CD14-positive monocyte (primary cell): ENCODE data around the gene UBP1. TPM values are rescaled to one million over a fixed set of nuclear protein-coding genes. Genes with fewer than 3 reads are reported as not detected.
"Not testable (repeated sequence)": the region's sequence is repeated elsewhere in the genome, so short reads cannot be mapped to it uniquely, and the experiment has no call there.

Source experiments
- DNase-seq, 3 donors: peaks; one replicate each; pipeline ENCODE4 v3.0.0-alpha.2; 2011 to 2022
- H2AFZ ChIP-seq: 2 replicates; pipeline ENCODE4 v1.6.0; 2012; ENCODE audit warnings: mild to moderate bottlenecking, low read depth, low read length, inconsistent platforms; ENCODE audit not compliant: insufficient read depth, poor library complexity, severe bottlenecking
- H3K27ac ChIP-seq, 2 donors: 1 replicate in 1 of 2; 2 replicates in 1 of 2; pipeline ENCODE4 v1.5.1; 2012 to 2013; ENCODE audit warnings: low read length in 2 of 2, control low read depth in 1 of 2, inconsistent platforms in 1 of 2, low read depth in 1 of 2, mild to moderate bottlenecking in 1 of 2
- H3K27me3 ChIP-seq, 2 donors: one replicate each; pipeline versions ENCODE4 v1.6.0 to v1.6.1; 2011 to 2013; ENCODE audit warnings: low read length in 2 of 2; ENCODE audit not compliant: control insufficient read depth in 2 of 2, insufficient read depth in 2 of 2
- H3K36me3 ChIP-seq, 2 donors: replicated peaks in 1 of 2; 1 replicate in 1 of 2; 2 replicates in 1 of 2; pipeline versions ENCODE4 v1.5.1 to v1.6.1; 2012 to 2013; ENCODE audit warnings: low read length in 2 of 2, control low read depth in 1 of 2, inconsistent platforms in 1 of 2, mild to moderate bottlenecking in 1 of 2; ENCODE audit not compliant: insufficient read depth in 2 of 2, control insufficient read depth in 1 of 2
- H3K4me1 ChIP-seq, 2 donors: 1 replicate in 1 of 2; 2 replicates in 1 of 2; pipeline versions ENCODE4 v1.5.1 to v1.6.1; 2012 to 2013; ENCODE audit warnings: low read length in 2 of 2, control low read depth in 1 of 2, inconsistent platforms in 1 of 2, mild to moderate bottlenecking in 1 of 2, moderate library complexity in 1 of 2; ENCODE audit not compliant: insufficient read depth in 2 of 2, control insufficient read depth in 1 of 2
- H3K4me2 ChIP-seq: replicated peaks from 2 replicates; pipeline ENCODE3; 2012; ENCODE audit warnings: low read length, moderate library complexity, mild to moderate bottlenecking; ENCODE audit not compliant: poor library complexity, severe bottlenecking; ENCODE audit errors: extremely low read depth
- H3K4me3 ChIP-seq, 3 experiments: fragments of 200-600 bp in 1 of 3; sonication (generic) in 1 of 3; replicated peaks in 1 of 3; 1 replicate in 2 of 3; 2 replicates in 1 of 3; pipeline ENCODE4 v1.5.1; 2011 to 2013; ENCODE audit warnings: low read length in 3 of 3, mild to moderate bottlenecking in 3 of 3, control low read depth in 2 of 3, low read depth in 2 of 3, inconsistent platforms in 1 of 3, moderate library complexity in 1 of 3
- H3K79me2 ChIP-seq: 2 replicates; pipeline ENCODE4 v1.6.0; 2012; ENCODE audit warnings: mild to moderate bottlenecking, control low read depth, inconsistent platforms, low read length, moderate library complexity; ENCODE audit not compliant: insufficient read depth
- H3K9ac ChIP-seq: 2 replicates; pipeline ENCODE4 v1.6.0; 2017; ENCODE audit warnings: low read length, mild to moderate bottlenecking; ENCODE audit not compliant: insufficient read depth, poor library complexity, severe bottlenecking
- H3K9me3 ChIP-seq, 2 donors: replicated peaks in 1 of 2; 1 replicate in 1 of 2; 2 replicates in 1 of 2; pipeline versions ENCODE4 v1.5.1 to v1.6.1; 2012 to 2013; ENCODE audit warnings: low read length in 2 of 2, control low read depth in 1 of 2; ENCODE audit not compliant: control insufficient read depth in 1 of 2, insufficient read depth in 1 of 2
- H4K20me1 ChIP-seq: 2 replicates; pipeline ENCODE4 v1.6.0; 2012; ENCODE audit warnings: mild to moderate bottlenecking, low read length, control low read depth, moderate library complexity; ENCODE audit not compliant: insufficient read depth
- H3K27ac Mint-ChIP-seq, 7 donors: one replicate each; pipeline ENCODE4 v1.8.0; 2020; ENCODE audit warnings: mild to moderate bottlenecking in 7 of 7, mixed read lengths in 7 of 7, moderate library complexity in 6 of 7, inconsistent platforms in 2 of 7
- H3K27me3 Mint-ChIP-seq, 3 donors: one replicate each; pipeline ENCODE4 v1.8.0; 2021 to 2022; ENCODE audit warnings: low read depth in 3 of 3, mild to moderate bottlenecking in 3 of 3, mixed read lengths in 3 of 3, moderate library complexity in 3 of 3, inconsistent platforms in 1 of 3
- H3K36me3 Mint-ChIP-seq, 2 donors: one replicate each; pipeline ENCODE4 v1.8.0; 2020; ENCODE audit warnings: mixed read lengths in 2 of 2, inconsistent platforms in 1 of 2, mild to moderate bottlenecking in 1 of 2
- H3K4me1 Mint-ChIP-seq: one replicate; pipeline ENCODE4 v1.8.0; 2020; ENCODE audit warnings: mild to moderate bottlenecking, mixed read lengths
- H3K4me3 Mint-ChIP-seq, 2 donors: one replicate each; pipeline ENCODE4 v1.8.0; 2020; ENCODE audit warnings: mild to moderate bottlenecking in 2 of 2, mixed read lengths in 2 of 2, moderate library complexity in 1 of 2
- H3K9me3 Mint-ChIP-seq, 7 donors: one replicate each; pipeline ENCODE4 v1.8.0; 2020 to 2022; ENCODE audit warnings: mixed read lengths in 7 of 7, mild to moderate bottlenecking in 6 of 7, moderate library complexity in 6 of 7, inconsistent platforms in 2 of 7
- CTCF ChIP-seq: fragments of 200-600 bp; IDR thresholded peaks from one replicate; pipeline ENCODE4 v1.8.0; 2022; ENCODE audit warnings: antibody characterized with exemption, mild to moderate bottlenecking
- WGBS: methylation state at CpG from one replicate; pipeline ENCODE4 v1.1.5; 2013; ENCODE audit warnings: missing lambda C conversion rate; ENCODE audit not compliant: insufficient coverage; 5-methylcytosine and 5-hydroxymethylcytosine counted together
- intact Hi-C, 2 donors: fragments of 100-400 bp; cut with micrococcal nuclease; formaldehyde crosslinking; loops; one replicate each; pipeline versions ENCODE4 v1.15.0 to v1.15.1; 2023
- polyA plus RNA-seq, 3 donors: library from polyadenylated mRNA; depleted of rRNA in 1 of 3; unstranded in 2 of 3; stranded (reverse) in 1 of 3; fragments of 300-500 nt in 2 of 3; fragments of >200 nt in 1 of 3; fragmentation: Illumina TruSeq in 2 of 3; gene quantifications; 1 replicate in 2 of 3; 2 replicates in 1 of 3; pipeline ENCODE4 v1.2.3, GENCODE V29; 2012 to 2021

Gene UBP1
- polyA plus RNA-seq, 3 donors: 7.8 to 72.4 (median 8.8) TPM

- Histone ChIP-seq H3K79me2 (peaks cover 100% of the 10 kb centered on the region), H4K20me1 (peaks cover 95% of the 10 kb centered on the region), H2AFZ (no peak overlapping the region), H3K36me3 (no peaks in the 10 kb centered on the region), H3K4me3 (no peak overlapping the region), H3K27ac (peak overlapping the region in 1 of 2 donors; percentile 74), H3K4me1 (peaks cover 71 to 80% of the 10 kb centered on the region in 2 donors), H3K9me3 (no peaks in the 10 kb centered on the region), H3K27me3 (no peaks in the 10 kb centered on the region), H3K4me2 (no peak overlapping the region), H3K9ac (no peak overlapping the region)
- 96% methylated on average over 4 of the region's 4 CpGs for WGBS
- intact Hi-C loops: loop anchor here in 1 of 2 donors (10.0 kb wide), 1 partner anchor 316 kb away; the partner anchor contains the start of gene CRTAP
- Mint-ChIP-seq H3K4me1 (peaks cover 86% of the 10 kb centered on the region), H3K9me3 (peaks cover 0 to 3% (median 0%) of the 10 kb centered on the region in 7 donors), H3K27ac (peak overlapping the region in 6 of 7 donors; percentile 58 to 95 (median 82)), H3K4me3 (no peak overlapping the region), H3K36me3 (peaks cover 0 to 10% of the 10 kb centered on the region in 2 donors), H3K27me3 (no peaks in the 10 kb centered on the region)
- DNase-seq: no peak
- no peak for TF ChIP-seq CTCF
Observed at GRCh38 chr3:33430571-33430970, 9.6 kb downstream of the UBP1 start.

GRCh38 chr3:33430061-33430460 lies 10.1 kb downstream of the UBP1 start:
- H3K4me1 Mint-ChIP-seq: peaks cover 86% of the 10 kb centered on the region
- H3K27ac ChIP-seq: peak overlapping the region in 1 of 2 donors; percentile 74
- no peak for TF ChIP-seq CTCF
- no peak overlapping the region for H2AFZ ChIP-seq
- H3K4me2 ChIP-seq: no peak overlapping the region
- peaks cover 3 to 13% of the 10 kb centered on the region in 2 donors for H3K36me3 Mint-ChIP-seq
- no peak overlapping the region for H3K4me3 ChIP-seq
- no peak for DNase-seq
- peaks cover 73 to 80% of the 10 kb centered on the region in 2 donors for H3K4me1 ChIP-seq
- H3K27ac Mint-ChIP-seq: peak overlapping the region; percentile 78 to 97 (median 89)
- H3K9me3 Mint-ChIP-seq: peaks cover 0 to 3% (median 0%) of the 10 kb centered on the region in 7 donors
- peaks cover 94% of the 10 kb centered on the region for H4K20me1 ChIP-seq
- no peak overlapping the region for H3K4me3 Mint-ChIP-seq
- H3K27me3 ChIP-seq: no peaks in the 10 kb centered on the region
- no CpG with 5 or more reads among the region's 1 CpG for whole genome bisulfite sequencing
- no peaks in the 10 kb centered on the region for H3K9me3 ChIP-seq
- no peaks in the 10 kb centered on the region for H3K27me3 Mint-ChIP-seq
- no peaks in the 10 kb centered on the region for H3K36me3 ChIP-seq
- intact Hi-C loops: loop anchor here in 1 of 2 donors (10.0 kb wide), 1 partner anchor 315 kb away; the partner anchor contains the start of gene CRTAP
- H3K9ac ChIP-seq: no peak overlapping the region
- H3K79me2 ChIP-seq: peaks cover 100% of the 10 kb centered on the region

- Histone ChIP-seq H3K4me3 (peak overlapping the region in 1 of 3 experiments; percentile 48), H3K79me2 (peaks cover 100% of the 10 kb centered on the region), H3K4me2 (peak overlapping the region; percentile 51), H3K4me1 (peaks cover 76 to 83% of the 10 kb centered on the region in 2 donors), H4K20me1 (peaks cover 92% of the 10 kb centered on the region), H3K27ac (peak overlapping the region; percentile 48 to 74)
- H3K27me3 ChIP-seq, H3K9me3 Mint-ChIP-seq, H3K9me3 ChIP-seq, H3K36me3 ChIP-seq, H3K9ac ChIP-seq, H2AFZ ChIP-seq, intact Hi-C loops, H3K27me3 Mint-ChIP-seq, DNase-seq: not testable (repeated sequence)
- Mint-ChIP-seq H3K4me3 (peak overlapping the region in 1 of 2 donors; percentile 17), H3K36me3 (peaks cover 10 to 19% of the 10 kb centered on the region in 2 donors), H3K27ac (peak overlapping the region; percentile 83 to 97 (median 89)), H3K4me1 (peaks cover 90% of the 10 kb centered on the region)
- no CpG with 5 or more reads among the region's 2 CpGs for WGBS
Observed at GRCh38 chr3:33429306-33429705, 10.9 kb downstream of the UBP1 start.
